AG09309 (cell line): ENCODE measurements around the gene EPHB2.
"Not testable (repeated sequence)": the region's sequence is repeated elsewhere in the genome, so short reads cannot be mapped to it uniquely, and the experiment has no call there.

ENCODE experiments used
- DNase-seq: peaks from one replicate; pipeline ENCODE4 v3.0.0-alpha.2; 2010; ENCODE audit warnings: low read depth
- H3K4me3 ChIP-seq: 2 replicates; pipeline ENCODE4 v1.5.1; 2011; ENCODE audit warnings: mild to moderate bottlenecking, low read depth, low read length, moderate library complexity; ENCODE audit not compliant: control insufficient read depth
- CTCF ChIP-seq: IDR thresholded peaks from 2 replicates; pipeline ENCODE4 v1.5.1; 2011; ENCODE audit warnings: mild to moderate bottlenecking, low read depth, low read length, inconsistent platforms; ENCODE audit not compliant: insufficient read depth, control insufficient read depth; ENCODE audit errors: missing control alignments

Gene EPHB2

GRCh38 chr1:22944346-22945055 is 233.9 kb downstream of the EPHB2 start:
- H3K4me3 ChIP-seq = no peak overlapping the region
- TF ChIP-seq CTCF = no peak
- DNase-seq = no peak

- not testable (repeated sequence) for DNase-seq
Observed at GRCh38 chr1:22945171-22945570, 234.5 kb downstream of the EPHB2 start.

GRCh38 chr1:22949822-22950331 is 239.2 kb downstream of the EPHB2 start:
- DNase-seq = no peak
- no peak overlapping the region for H3K4me3 ChIP-seq
- TF ChIP-seq CTCF = no peak

More at GRCh38 chr1:22945171-22945570, 234.5 kb downstream of the EPHB2 start:
- H3K4me3 ChIP-seq = not testable (repeated sequence)

- no peak for DNase-seq
- H3K4me3 ChIP-seq = no peak overlapping the region
- TF ChIP-seq CTCF = no peak
Observed at GRCh38 chr1:22951796-22952195, 241.2 kb downstream of the EPHB2 start.

- no peak for TF ChIP-seq CTCF
- DNase-seq = no peak
- H3K4me3 ChIP-seq = no peak overlapping the region
Observed at GRCh38 chr1:22952694-22953056, 242.0 kb downstream of the EPHB2 start.

GRCh38 chr1:22953057-22953739 is 242.6 kb downstream of the EPHB2 start:
- DNase-seq = no peak
- TF ChIP-seq CTCF = no peak
- no peak overlapping the region for H3K4me3 ChIP-seq

GRCh38 chr1:22953740-22954141 is 243.1 kb downstream of the EPHB2 start:
- TF ChIP-seq CTCF = no peak
- no peak overlapping the region for H3K4me3 ChIP-seq

More at GRCh38 chr1:22953740-22954141, 243.1 kb downstream of the EPHB2 start:
- DNase-seq = no peak
